Measurements from ENCODE around the gene STRA6.
A peak's percentile ranks its signal among the peaks of the same experiment; 100 is the strongest.
"Not testable (repeated sequence)": the region's sequence is repeated elsewhere in the genome, so short reads cannot be mapped to it uniquely, and the experiment has no call there.

Gene STRA6

DNA sequence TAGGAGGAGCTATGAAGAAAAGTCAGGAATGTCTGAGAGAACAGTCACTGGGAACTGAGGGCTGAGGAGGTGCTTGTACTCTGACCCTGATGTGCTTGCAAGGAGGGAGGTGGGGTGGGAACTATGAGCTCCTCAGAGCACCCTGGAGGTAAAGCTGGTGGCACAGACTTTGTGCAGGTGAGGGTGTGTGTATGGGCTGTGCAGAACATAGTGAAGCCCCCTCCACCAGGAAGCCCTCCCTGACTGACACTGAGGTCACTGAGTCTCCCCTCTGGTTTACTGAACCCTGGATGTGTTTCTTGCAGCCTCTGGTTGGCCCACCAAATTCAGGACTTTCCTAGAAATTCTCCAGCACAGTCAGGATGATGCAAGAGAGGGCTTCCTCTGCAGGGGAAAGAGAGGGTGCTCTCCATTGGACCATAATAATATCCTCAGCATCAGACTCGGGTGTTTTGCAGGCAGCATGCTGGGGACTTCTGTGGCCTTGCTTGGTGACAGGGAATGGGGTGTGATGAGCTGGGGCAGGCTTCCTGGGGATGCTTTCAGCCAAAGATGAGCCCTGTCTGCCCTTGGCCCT is 30.5 kb downstream of the STRA6 start:
- no peak for DNase-seq (ENCODE audit: low read depth, low spot score)

DNA sequence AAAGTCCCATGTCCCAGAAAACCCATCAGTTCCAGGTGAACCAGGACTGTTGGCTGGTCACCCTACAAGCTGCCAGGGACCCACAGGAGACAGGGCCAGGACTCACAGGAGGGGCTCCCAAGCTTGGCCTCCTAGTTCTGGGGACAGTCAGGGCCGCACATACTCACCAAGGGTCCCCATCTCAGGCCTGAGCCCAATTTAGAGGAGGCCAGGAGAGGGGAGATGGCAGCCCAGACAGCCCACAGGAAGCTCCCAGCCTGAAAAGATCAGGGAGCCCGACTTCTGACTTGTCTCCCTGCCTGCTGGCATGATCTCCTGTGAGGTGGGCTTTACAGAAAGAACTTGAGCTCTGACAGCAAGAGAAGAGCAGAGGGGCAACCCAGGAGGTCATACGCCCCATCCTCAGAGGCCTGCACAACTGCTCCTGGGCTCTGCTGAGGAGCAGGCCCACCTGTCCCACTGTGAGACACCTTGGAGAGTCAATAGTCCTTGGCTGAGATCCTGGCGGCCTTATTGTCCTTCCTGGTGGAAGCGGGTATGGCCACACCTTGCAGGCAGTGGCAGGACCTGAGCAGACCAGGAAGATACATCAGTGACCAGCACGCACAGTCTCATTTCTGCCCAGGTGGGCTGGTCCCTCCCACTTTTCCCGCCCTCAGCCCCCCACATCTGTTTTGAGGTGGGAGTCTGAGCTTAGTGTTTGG is 31.6 kb downstream of the STRA6 start:
- DNase-seq (ENCODE audit: low read depth, low spot score), result no peak
- no peak overlapping the region for H3K4me3 ChIP-seq (ENCODE audit: low read length)

More for the DNA sequence above, 30.5 kb downstream of the STRA6 start:
- no peak overlapping the region for H3K4me3 ChIP-seq (ENCODE audit: low read length)

DNA sequence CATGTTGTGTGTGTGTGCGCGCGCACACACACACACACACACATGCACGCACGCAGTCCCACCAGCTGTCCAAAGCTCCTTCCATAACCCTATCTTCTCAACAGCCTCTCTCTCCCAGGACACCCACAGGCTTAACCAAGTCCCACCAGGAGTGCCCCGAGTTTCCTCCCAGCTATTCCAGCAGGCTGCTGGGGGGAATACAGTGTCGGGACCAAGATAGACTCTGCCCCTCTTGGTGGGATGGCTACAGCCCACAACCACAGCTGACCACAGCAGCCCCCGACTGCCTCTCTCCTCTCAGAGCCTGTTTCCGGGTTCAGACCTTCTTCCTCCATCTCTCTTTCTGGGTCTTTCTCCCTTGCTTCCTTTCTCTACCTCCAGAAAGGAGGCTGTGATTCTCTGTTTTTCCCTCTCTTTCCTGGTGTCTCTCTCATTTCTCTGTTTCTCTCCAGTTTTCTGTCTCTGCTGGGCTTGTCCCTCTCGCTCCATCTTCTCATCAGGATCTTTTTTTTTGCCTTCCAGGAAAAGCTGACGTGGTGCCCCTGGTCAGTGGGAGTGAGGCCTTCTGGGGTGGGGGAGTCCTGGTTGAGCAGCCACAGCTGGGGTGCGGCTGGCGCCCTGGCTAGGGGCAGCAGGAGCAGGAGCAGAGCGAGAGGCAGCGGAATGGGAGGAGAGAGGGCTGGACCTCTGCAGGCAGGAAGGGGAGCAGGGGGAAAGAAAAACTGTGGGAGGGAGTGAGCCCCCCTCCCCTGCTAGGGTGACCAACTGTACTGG is 32.3 kb downstream of the STRA6 start:
- DNase-seq (ENCODE audit: low read depth, low spot score), result no peak
- H3K4me3 ChIP-seq (ENCODE audit: low read length), result no peak overlapping the region

GRCh38 chr15:74168711-74169126 is 33.9 kb downstream of the STRA6 start:
- no peak overlapping the region for H3K4me3 ChIP-seq (ENCODE audit: low read length)
- no peak for DNase-seq (ENCODE audit: low read depth, low spot score)

DNA sequence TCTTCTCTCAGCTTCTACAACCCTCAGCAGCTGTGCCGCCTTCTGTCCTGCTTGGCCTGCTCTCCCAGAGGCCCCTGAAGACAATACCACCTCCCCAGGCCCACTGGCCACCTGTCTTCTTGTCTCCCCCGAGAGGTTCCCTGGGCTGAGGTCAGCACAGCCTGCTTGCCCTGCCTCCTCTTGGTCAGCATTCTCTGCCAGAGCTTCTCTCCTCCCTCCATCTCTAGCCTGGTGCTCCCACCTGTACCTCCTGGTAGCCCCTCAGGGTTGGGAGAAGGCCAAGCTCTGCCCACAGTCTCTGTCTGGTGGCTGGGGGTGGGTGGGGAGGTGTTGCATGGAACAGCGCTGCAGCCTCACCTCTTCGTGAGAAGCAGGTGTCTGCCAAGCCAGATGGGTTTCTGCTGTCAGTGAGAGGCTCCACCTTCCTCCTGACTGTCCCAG is 34.7 kb downstream of the STRA6 start:
- no peak for DNase-seq (ENCODE audit: low read depth, low spot score)
- H3K4me3 ChIP-seq (ENCODE audit: low read length), result no peak overlapping the region

DNA sequence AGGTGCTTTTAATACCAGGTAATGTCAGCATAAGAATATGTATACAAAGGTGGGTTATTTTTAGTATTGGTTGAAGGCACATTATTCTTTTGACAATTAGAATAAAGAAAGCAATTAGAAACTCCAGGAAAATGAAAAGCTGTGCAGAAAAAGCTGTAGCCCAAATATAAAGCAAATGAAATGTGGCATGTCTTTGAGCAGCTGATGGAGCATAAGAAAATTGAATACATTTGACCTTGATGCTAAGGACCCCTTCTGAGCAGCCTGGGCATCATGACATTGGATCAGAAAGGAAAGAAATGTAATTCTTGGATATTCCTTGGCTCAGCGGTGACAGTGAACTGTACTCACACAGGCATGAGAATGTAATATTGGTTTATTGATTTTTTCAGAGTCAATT is 37.1 kb downstream of the STRA6 start:
- no peak overlapping the region for H3K4me3 ChIP-seq (ENCODE audit: low read length)
- no peak for DNase-seq (ENCODE audit: low read depth, low spot score)

DNA sequence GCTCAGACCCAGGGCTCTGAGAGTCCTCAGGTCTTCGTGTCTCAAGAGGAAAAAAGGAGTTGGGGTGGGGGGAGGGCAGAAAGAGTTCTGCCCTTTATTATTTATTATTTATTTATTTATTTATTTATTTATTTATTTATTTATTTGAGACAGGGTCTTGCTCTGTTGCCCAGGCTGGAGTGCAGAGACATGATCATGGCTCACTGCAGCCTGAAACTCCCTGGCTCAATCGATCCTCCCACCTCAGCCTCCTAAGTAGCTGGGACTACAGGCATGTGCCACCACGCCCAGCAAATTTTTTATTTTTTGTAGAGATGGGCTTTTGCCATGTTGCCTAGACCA is 40.4 kb downstream of the STRA6 start:
- H3K4me3 ChIP-seq (ENCODE audit: low read length); DNase-seq (ENCODE audit: low read depth, low spot score): not testable (repeated sequence)

DNA sequence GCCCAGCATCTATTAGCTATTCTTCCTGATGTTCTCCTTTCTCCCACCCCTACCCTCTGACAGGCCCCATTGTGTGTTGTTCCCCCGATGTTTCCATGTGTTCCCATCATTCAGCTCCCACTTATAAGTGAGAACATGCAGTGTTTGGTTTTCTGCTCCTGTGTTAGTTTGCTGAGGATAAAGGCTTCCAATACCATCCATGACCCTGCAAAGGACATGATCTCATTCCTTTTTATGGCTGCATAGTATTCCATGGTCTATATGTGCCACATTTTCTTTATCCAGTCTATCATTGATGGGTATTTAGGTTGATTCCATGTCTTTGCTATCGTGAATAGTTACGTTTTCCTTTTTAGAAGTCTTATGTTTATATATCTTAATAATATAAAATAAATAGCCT is 42.2 kb downstream of the STRA6 start:
- DNase-seq (ENCODE audit: low read depth, low spot score); H3K4me3 ChIP-seq (ENCODE audit: low read length): not testable (repeated sequence)

DNA sequence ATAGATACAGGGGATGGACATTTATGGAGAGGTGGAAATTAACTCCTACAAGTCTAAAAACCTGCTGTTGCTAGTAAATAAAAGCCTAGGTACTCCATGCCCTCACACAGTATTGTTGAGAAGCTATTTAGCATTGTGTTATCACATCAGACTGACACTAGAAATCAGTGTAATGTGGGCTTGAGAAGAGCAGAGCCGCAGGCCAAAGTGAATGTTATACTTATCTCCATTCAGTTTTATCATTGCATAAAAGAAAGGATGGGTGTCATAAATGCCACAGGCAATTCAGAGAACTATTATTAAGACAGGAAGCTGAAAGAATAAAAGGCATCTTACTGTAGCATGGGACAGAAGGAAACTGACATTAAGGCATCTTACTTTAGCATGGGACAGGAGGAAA is 42.8 kb downstream of the STRA6 start:
- H3K4me3 ChIP-seq (ENCODE audit: low read length), result no peak overlapping the region
- DNase-seq (ENCODE audit: low read depth, low spot score), result no peak

DNA sequence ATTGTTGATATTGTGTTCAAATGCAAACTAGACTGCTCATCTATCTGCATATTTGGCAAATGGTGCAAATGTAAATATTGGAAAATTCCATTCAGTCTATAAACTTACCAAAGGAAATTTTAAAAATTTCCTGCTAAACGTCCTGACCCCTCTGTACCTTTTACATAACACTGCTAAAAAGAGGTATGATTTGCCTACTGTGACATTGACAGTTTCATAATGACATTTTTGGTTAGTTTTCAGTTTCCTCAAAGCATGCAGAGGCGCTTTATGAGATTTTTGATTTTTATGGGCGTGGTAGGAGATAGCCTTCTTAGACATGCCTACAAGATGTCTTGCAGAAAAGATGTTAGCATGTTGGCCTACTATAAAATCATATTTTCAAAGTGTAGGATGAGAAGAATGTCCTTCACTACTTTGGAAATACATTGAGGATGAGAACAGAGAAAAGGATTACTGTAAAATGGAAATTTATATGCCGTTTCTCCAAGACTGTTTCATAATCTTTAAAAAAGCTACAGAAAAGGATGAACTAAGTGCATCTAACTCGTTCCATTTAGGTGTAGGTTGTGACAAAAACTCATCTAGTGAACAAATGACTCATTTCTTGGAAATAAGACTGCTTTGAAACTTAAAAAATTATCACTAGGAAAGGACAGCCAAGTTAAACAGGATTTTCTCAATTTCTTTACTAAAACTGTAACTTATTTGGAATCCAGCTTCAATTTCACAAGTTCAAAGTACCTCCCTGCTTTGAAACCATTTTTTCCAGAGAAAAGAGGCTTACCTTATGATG is 43.5 kb downstream of the STRA6 start:
- no peak overlapping the region for H3K4me3 ChIP-seq (ENCODE audit: low read length)
- no peak for DNase-seq (ENCODE audit: low read depth, low spot score)

- H3K4me3 ChIP-seq (ENCODE audit: low read length), result no peak overlapping the region
- DNase-seq (ENCODE audit: low read depth, low spot score), result no peak
Measured at GRCh38 chr15:74157868-74158827, 44.4 kb downstream of the STRA6 start.

DNA sequence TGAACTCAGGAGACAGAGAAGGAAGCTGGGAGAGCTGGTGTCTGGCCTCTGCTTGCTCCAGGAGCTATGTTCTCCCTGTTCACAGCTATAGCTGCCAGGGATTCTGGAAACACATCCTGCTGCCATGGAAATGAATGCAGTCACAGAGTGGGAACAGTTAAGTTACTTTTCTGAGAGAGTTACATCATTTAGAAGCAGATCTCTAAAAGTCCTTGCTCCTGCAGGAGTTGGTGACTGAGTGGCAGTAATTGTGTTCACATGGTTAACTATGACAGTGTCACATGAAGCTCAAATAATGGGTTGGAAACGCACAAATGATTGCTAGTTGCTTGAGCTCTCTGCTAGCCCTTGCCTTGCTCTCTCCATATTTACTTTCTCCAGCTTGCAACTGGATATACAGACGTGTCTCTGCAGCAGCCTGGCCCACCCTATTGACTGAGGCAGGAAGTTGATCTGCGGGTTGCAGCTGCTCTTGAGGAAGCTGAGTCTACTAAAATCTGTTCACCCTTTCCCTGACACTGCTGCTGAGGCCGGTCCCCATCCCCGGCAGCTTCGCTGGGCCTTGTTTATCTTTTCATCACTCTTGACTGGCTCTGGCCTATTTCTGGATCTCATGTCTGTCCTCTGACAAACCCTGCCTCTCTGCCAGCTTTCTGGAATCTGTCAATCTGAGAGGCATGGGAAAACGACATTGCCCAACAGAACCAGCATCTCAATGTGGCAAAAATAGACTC is 45.7 kb downstream of the STRA6 start:
- no peak overlapping the region for H3K4me3 ChIP-seq (ENCODE audit: low read length)
- DNase-seq (ENCODE audit: low read depth, low spot score), result peak; percentile 80

DNA sequence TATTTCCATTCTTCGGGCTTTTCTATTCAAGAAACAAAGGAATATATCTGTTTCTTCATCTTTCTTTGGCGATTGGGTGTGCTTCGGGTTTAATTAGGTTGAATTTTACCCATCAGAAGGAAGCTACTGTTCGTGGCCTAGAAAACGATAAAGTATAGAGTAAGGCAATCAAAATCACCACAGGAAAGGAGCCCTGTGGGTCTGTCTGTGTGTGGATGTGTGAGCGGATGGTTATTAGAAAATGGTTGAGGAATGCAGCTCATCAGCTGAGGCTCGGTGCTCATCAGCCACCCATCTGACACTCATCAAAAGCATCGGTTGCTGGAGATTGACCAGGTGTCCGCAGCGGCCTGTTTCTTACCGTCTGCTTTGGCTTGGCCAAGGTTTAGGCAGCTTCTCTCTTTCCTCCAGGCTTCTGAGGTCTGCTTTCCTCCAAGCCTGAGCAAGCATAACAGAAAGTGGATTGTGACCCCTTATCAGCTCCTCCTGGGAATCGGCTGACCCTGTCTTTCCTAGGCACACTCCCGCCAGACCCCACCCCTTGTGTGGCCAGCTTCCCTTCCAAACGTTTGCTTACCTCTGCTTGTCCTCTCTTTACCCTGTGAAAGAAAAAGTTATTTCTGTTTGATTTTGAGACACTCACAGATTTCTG is 46.7 kb downstream of the STRA6 start:
- no peak for DNase-seq (ENCODE audit: low read depth, low spot score)
- no peak overlapping the region for H3K4me3 ChIP-seq (ENCODE audit: low read length)

DNA sequence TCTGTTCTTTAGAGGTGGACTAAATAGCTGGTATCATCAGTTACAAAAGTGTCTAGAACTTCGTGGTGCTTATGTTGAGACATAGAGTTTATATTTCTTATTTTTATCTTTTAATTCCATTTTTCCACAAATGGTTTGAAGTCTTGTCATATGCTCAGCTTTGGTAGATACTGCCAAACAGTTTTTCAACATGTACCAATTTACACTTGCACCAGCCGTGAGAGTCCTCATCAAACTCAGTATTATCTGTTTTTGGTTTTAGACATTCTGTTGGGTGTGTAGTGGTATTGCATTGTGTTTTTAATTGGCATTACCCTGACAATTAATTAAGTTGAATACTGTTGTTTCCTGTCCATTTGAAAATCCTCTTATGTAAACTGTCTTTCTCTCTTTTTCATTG is 55.5 kb downstream of the STRA6 start:
- DNase-seq (ENCODE audit: low read depth, low spot score), result no peak

DNA sequence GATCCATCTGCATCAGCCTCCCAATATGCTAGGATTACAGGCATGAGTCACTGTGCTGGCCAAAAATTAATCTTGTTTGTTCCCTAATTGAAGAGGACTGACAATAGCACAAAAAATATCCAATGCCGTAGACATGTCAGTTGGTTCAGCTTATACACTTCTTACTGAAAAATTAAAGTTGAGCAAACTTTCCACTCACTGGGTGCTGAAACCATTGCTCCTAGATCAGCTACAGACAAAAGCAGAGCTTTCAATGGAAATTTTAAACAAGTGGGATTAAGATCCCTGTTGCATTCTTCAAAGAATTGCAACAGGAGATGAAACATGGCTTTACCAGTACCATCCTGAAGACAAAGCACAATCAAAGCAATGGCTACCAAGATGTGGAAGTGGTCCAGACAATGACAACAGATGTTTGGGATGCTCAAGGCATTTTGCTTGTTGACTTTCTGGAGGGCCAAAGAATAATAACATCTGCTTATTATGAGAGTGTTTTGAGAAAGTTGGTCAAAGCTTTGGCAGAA is 56.2 kb downstream of the STRA6 start:
- no peak overlapping the region for H3K4me3 ChIP-seq (ENCODE audit: low read length)
- DNase-seq (ENCODE audit: low read depth, low spot score), result no peak

More for the DNA sequence above, 55.5 kb downstream of the STRA6 start:
- H3K4me3 ChIP-seq (ENCODE audit: low read length), result no peak overlapping the region

GRCh38 chr15:74144153-74144775 is 58.3 kb downstream of the STRA6 start:
- no peak overlapping the region for H3K4me3 ChIP-seq (ENCODE audit: low read length)
- DNase-seq (ENCODE audit: low read depth, low spot score), result peak; percentile 54

DNA sequence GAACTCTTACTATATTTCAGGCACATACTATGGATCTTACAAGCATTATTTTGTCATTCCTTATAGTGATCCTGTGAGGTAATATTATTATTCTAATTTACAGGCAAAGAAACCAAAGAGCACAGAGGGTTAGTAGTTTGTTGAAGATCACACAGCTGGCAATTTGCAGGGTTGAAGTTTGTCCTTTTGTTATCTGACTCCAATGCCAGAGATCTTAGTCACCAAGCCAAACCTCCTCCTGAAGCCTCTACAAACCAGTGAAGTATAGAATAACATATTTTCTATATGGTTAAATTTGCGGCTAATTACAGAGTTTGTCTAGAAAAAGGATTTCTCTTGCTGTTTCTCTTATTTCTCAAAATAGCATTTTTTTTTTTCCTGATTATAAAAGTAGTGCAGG is 61.0 kb downstream of the STRA6 start:
- no peak overlapping the region for H3K4me3 ChIP-seq (ENCODE audit: low read length)
- DNase-seq (ENCODE audit: low read depth, low spot score), result no peak
